HG03159 (cell line): ENCODE data around the gene SEMA5B.

Source experiments
- ATAC-seq: cut with Tn5 transposase; IDR thresholded peaks from one replicate; pipeline ENCODE4 v1.9.1; 2021; ENCODE audit warnings: mild to moderate bottlenecking, moderate library complexity; ENCODE audit not compliant: unreplicated experiment

Gene SEMA5B

DNA sequence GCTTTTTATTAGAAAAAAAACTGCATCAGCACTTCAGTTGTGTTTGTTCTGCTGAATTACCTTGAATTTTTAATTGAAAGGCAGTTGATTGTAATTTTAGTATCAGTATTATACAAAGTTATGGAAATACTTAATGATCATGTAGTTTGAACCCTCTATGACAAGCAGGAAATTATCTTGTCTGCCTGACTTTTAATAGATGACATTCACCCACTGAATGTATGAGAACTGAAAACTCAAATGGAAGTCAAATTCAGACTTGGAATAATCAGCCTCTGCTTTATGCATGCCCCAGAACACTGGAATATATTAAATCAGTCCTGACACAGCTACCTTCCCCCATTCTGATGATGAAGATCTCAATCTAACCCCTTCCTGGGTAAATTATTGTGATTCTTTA is 159.2 kb downstream of the SEMA5B start:
- ATAC-seq: no peak

DNA sequence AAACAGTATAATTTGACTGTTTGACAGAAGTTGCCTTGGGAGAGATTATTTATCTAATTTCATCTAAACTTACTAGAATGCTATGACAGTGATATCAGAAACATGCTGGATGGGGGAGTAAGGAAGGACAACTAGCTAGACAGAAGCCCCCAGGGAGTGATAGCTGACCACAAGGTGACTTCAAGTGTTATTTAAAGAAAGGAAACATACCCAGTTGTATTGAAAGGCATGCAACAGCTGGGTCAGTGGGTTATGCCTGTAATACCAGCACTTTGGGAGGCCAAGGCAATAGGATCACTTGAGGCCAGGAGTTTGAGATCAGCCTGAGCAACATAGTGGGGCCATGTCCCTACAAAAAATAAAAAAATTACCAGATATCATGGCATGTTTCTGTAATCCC is 163.1 kb downstream of the SEMA5B start:
- ATAC-seq: no peak

- ATAC-seq: no peak
These were observed 165.2 kb downstream of the SEMA5B start for GRCh38 chr3:122862381-122862780.
